ENCODE data around the gene ADAMTSL2.

The ADAMTSL2 gene

GRCh38 chr9:133564451-133565116 is 30.1 kb downstream of the ADAMTSL2 start:
- Histone ChIP-seq H3K4me3 (replicated peaks; ENCODE audit: insufficient read depth, low read length) (no peak overlapping the region), H3K27me3 (ENCODE audit: insufficient read depth, poor library complexity, severe bottlenecking) (no peaks in the 10 kb centered on the region), H3K27ac (replicated peaks) (no peak overlapping the region)
- no peak for TF ChIP-seq SPI1 (IDR thresholded peaks at IDR 0.05; ENCODE audit: borderline replicate concordance, low read depth)
- no peak for TF ChIP-seq GABPA (IDR thresholded peaks at IDR 0.05; ENCODE audit: low read depth)
- TF ChIP-seq REST (IDR thresholded peaks at IDR 0.05; ENCODE audit: insufficient replicate concordance, low read depth) = no peak
- no peak for TF ChIP-seq POLR2AphosphoS5 (IDR thresholded peaks at IDR 0.05; ENCODE audit: low read depth)
- TF ChIP-seq CTCF (IDR thresholded peaks at IDR 0.05; ENCODE audit: insufficient read depth, low read length) = no peak
- DNase-seq (ENCODE audit: low read depth in 1 of 2, low spot score in 1 of 2) = no peak

GRCh38 chr9:133566382-133566781 is 31.9 kb downstream of the ADAMTSL2 start:
- TF ChIP-seq CTCF (IDR thresholded peaks at IDR 0.05; ENCODE audit: insufficient read depth, low read length) (no peak), GABPA (IDR thresholded peaks at IDR 0.05; ENCODE audit: low read depth) (no peak), POLR2AphosphoS5 (IDR thresholded peaks at IDR 0.05; ENCODE audit: low read depth) (no peak), REST (IDR thresholded peaks at IDR 0.05; ENCODE audit: insufficient replicate concordance, low read depth) (no peak), SPI1 (IDR thresholded peaks at IDR 0.05; ENCODE audit: borderline replicate concordance, low read depth) (no peak)
- Histone ChIP-seq H3K27me3 (ENCODE audit: insufficient read depth, poor library complexity, severe bottlenecking) (no peaks in the 10 kb centered on the region), H3K27ac (replicated peaks) (no peak overlapping the region), H3K4me3 (replicated peaks; ENCODE audit: insufficient read depth, low read length) (no peak overlapping the region)
- no peak for DNase-seq (ENCODE audit: low read depth in 1 of 2, low spot score in 1 of 2)

GRCh38 chr9:133566817-133567216 is 32.3 kb downstream of the ADAMTSL2 start:
- no peak for DNase-seq (ENCODE audit: low read depth in 1 of 2, low spot score in 1 of 2)
- no peaks in the 10 kb centered on the region for H3K27me3 ChIP-seq (ENCODE audit: insufficient read depth, poor library complexity, severe bottlenecking)
- TF ChIP-seq GABPA (IDR thresholded peaks at IDR 0.05; ENCODE audit: low read depth) (no peak), REST (IDR thresholded peaks at IDR 0.05; ENCODE audit: insufficient replicate concordance, low read depth) (no peak), POLR2AphosphoS5 (IDR thresholded peaks at IDR 0.05; ENCODE audit: low read depth) (no peak), SPI1 (IDR thresholded peaks at IDR 0.05; ENCODE audit: borderline replicate concordance, low read depth) (no peak), CTCF (IDR thresholded peaks at IDR 0.05; ENCODE audit: insufficient read depth, low read length) (no peak)
- no peak overlapping the region for H3K4me3 ChIP-seq (replicated peaks; ENCODE audit: insufficient read depth, low read length)
- H3K27ac ChIP-seq (replicated peaks) = no peak overlapping the region

Data from HL-60 (cell line).